SK-N-SH (cell line): ENCODE measurements around the gene ANKRD33B. TPM values are rescaled to one million over a fixed set of nuclear protein-coding genes. Genes with fewer than 3 reads are reported as not detected.

Experiments used
- CTCF ChIA-PET: fragments of 300-600, 350-600 bp; formaldehyde crosslinking; extraction: SDS; loops from one replicate; lab custom pipeline; 2021; lab: Yijun Ruan, JAX
- POLR2A ChIA-PET: fragments of 350-600 bp; sonication (Branson Sonifier 250); formaldehyde crosslinking; extraction: SDS; loops from one replicate; lab custom pipeline; 2020; ENCODE audit warnings: antibody characterized with exemption, inconsistent platforms; lab: Yijun Ruan, JAX
- DNase-seq: peaks from one replicate; pipeline ENCODE4 v3.0.0; 2012
- H2AFZ ChIP-seq: fragments of 200-600 bp; sonication (generic); 2 replicates; pipeline ENCODE4 v1.8.1; 2016; ENCODE audit warnings: antibody characterized with exemption, mild to moderate bottlenecking, low read depth
- H3F3A ChIP-seq: fragments of 200-600 bp; sonication (generic); replicated peaks from 2 replicates; pipeline ENCODE3; 2016; ENCODE audit warnings: antibody characterized with exemption, mild to moderate bottlenecking; ENCODE audit not compliant: insufficient read depth
- H3K27ac ChIP-seq, 2 experiments: fragments of 200-500 bp in 1 of 2; fragments of 200-600 bp in 1 of 2; sonication (Bioruptor generic) in 1 of 2; sonication (generic), shearing (Covaris generic) in 1 of 2; 2 replicates each; pipeline versions ENCODE4 v1.5.1 to v1.6.1; 2014 to 2016; ENCODE audit warnings: low read depth in 2 of 2, inconsistent platforms in 1 of 2, low read length in 1 of 2, mild to moderate bottlenecking in 1 of 2, mixed read lengths in 1 of 2
- H3K27me3 ChIP-seq: fragments of 200-600 bp; sonication (generic), shearing (Covaris generic); 2 replicates; pipeline ENCODE4 v1.6.1; 2016; ENCODE audit warnings: mixed run types; ENCODE audit not compliant: insufficient read depth
- H3K36me3 ChIP-seq, 2 experiments: fragments of 200-500 bp in 1 of 2; fragments of 200-600 bp in 1 of 2; sonication (Bioruptor generic) in 1 of 2; sonication (generic) in 1 of 2; replicated peaks in 1 of 2; 2 replicates each; pipeline versions ENCODE3 to v1.5.1; 2014 to 2016; ENCODE audit warnings: low read length in 1 of 2, mild to moderate bottlenecking in 1 of 2; ENCODE audit not compliant: insufficient read depth in 2 of 2, control insufficient read depth in 1 of 2
- H3K4me1 ChIP-seq, 2 experiments: fragments of 200-500 bp in 1 of 2; fragments of 200-600 bp in 1 of 2; sonication (Bioruptor generic) in 1 of 2; sonication (generic), shearing (Covaris generic) in 1 of 2; 2 replicates each; pipeline versions ENCODE4 v1.5.1 to v1.6.1; 2014 to 2016; ENCODE audit warnings: low read depth in 1 of 2, low read length in 1 of 2, mixed run types in 1 of 2; ENCODE audit not compliant: insufficient read depth in 2 of 2, control insufficient read depth in 1 of 2
- H3K4me2 ChIP-seq: fragments of 200-600 bp; sonication (generic), shearing (Covaris generic); 2 replicates; pipeline ENCODE4 v1.6.1; 2017; ENCODE audit warnings: mixed run types
- H3K4me3 ChIP-seq, 2 experiments: fragments of 200-500 bp in 1 of 2; fragments of 200-600 bp in 1 of 2; sonication (Bioruptor generic) in 1 of 2; sonication (generic), shearing (Covaris generic) in 1 of 2; 2 replicates each; pipeline versions ENCODE4 v1.5.1 to v1.8.1; 2014 to 2016; ENCODE audit warnings: low read depth in 2 of 2, inconsistent platforms in 1 of 2, low read length in 1 of 2, mild to moderate bottlenecking in 1 of 2, mixed read lengths in 1 of 2, moderate library complexity in 1 of 2
- H3K79me2 ChIP-seq: fragments of 200-600 bp; sonication (generic); 2 replicates; pipeline ENCODE4 v1.8.1; 2017; ENCODE audit warnings: mild to moderate bottlenecking; ENCODE audit not compliant: insufficient read depth
- H3K9ac ChIP-seq: fragments of 200-600 bp; sonication (generic); 2 replicates; pipeline ENCODE4 v1.6.1; 2017; ENCODE audit warnings: mixed run types
- H3K9me2 ChIP-seq: fragments of 200-600 bp; sonication (generic); 2 replicates; pipeline ENCODE4 v1.6.1; 2017; ENCODE audit warnings: mixed run types
- H3K9me3 ChIP-seq: fragments of 200-600 bp; sonication (generic); 2 replicates; pipeline ENCODE4 v1.6.1; 2017; ENCODE audit warnings: mixed run types, mild to moderate bottlenecking, moderate library complexity
- H4K20me1 ChIP-seq: fragments of 200-600 bp; sonication (generic); 2 replicates; pipeline ENCODE4 v1.6.1; 2017; ENCODE audit warnings: mild to moderate bottlenecking, mixed run types; ENCODE audit not compliant: insufficient read depth
- ELF1 ChIP-seq: IDR thresholded peaks from 2 replicates; pipeline ENCODE4 v1.4.0; 2012
- FOSL2 ChIP-seq: IDR thresholded peaks from 2 replicates; pipeline ENCODE4 v1.4.0; 2012; ENCODE audit warnings: low read depth, mild to moderate bottlenecking, moderate library complexity, borderline replicate concordance
- FOXJ3 ChIP-seq: sonication (generic); formaldehyde crosslinking; IDR thresholded peaks from 2 replicates; pipeline ENCODE4 v1.5.1; 2020; ENCODE audit warnings: mild to moderate bottlenecking, missing genetic modification reagents
- FOXM1 ChIP-seq: IDR thresholded peaks from 2 replicates; pipeline ENCODE4 v1.4.0; 2012; ENCODE audit warnings: low read depth, mild to moderate bottlenecking
- MEF2A ChIP-seq: IDR thresholded peaks from 2 replicates; pipeline ENCODE4 v1.4.0; 2012; ENCODE audit warnings: low read depth, borderline replicate concordance
- MXI1 ChIP-seq: IDR thresholded peaks from 2 replicates; pipeline ENCODE4 v1.6.1; 2012; ENCODE audit warnings: mild to moderate bottlenecking, low read depth, low read length, improper control_type of control experiment
- NFIC ChIP-seq: IDR thresholded peaks from 2 replicates; pipeline ENCODE4 v1.4.0; 2012; ENCODE audit warnings: borderline replicate concordance
- NRF1 ChIP-seq: IDR thresholded peaks from 2 replicates; pipeline ENCODE4 v1.6.1; 2012; ENCODE audit warnings: low read depth, mild to moderate bottlenecking, low read length
- POLR2AphosphoS5 ChIP-seq: IDR thresholded peaks from 2 replicates; pipeline ENCODE4 v1.6.1; 2012; ENCODE audit warnings: low read depth, low read length
- RFX5 ChIP-seq: IDR thresholded peaks from 2 replicates; pipeline ENCODE4 v1.6.1; 2012; ENCODE audit warnings: mild to moderate bottlenecking, improper control_type of control experiment, low read length
- RXRA ChIP-seq: IDR thresholded peaks from 2 replicates; pipeline ENCODE4 v1.4.0; 2012; ENCODE audit warnings: low read depth, mild to moderate bottlenecking, borderline replicate concordance
- SIN3A ChIP-seq: IDR thresholded peaks from 2 replicates; pipeline ENCODE4 v1.6.1; 2012; ENCODE audit warnings: low read depth, mild to moderate bottlenecking, low read length, moderate library complexity, borderline replicate concordance
- SMC3 ChIP-seq: IDR thresholded peaks from 2 replicates; pipeline ENCODE4 v1.6.1; 2012; ENCODE audit warnings: low read depth, low read length, improper control_type of control experiment
- TCF12 ChIP-seq: IDR thresholded peaks from 2 replicates; pipeline ENCODE4 v1.4.0; 2012
- TEAD4 ChIP-seq: IDR thresholded peaks from 2 replicates; pipeline ENCODE4 v1.4.0; 2012; ENCODE audit warnings: mild to moderate bottlenecking, borderline replicate concordance; ENCODE audit not compliant: insufficient read depth
- YY1 ChIP-seq: IDR thresholded peaks from 2 replicates; pipeline ENCODE4 v1.4.0; 2012; ENCODE audit warnings: low read depth, mild to moderate bottlenecking
- WGBS: methylation state at CpG from one replicate; pipeline ENCODE4 v1.1.6; 2017; ENCODE audit warnings: low lambda C conversion rate; 5-methylcytosine and 5-hydroxymethylcytosine counted together
- polyA plus RNA-seq, 3 experiments: library from polyadenylated mRNA; depleted of rRNA; stranded (reverse); fragments of >200 nt; gene quantifications; 2 replicates each; pipeline ENCODE4 v1.2.3, GENCODE V29; 2012
- TF ChIP-seq, protein P1 (sequence below): fragments of 150-350 bp; IDR thresholded peaks from 2 replicates; pipeline ENCODE4 v1.6.1; 2016; ENCODE audit warnings: mild to moderate bottlenecking, low read depth, low read length
- TF ChIP-seq, protein P2 (sequence below): IDR thresholded peaks from 2 replicates; pipeline ENCODE4 v1.4.0; 2012; ENCODE audit warnings: low read depth, borderline replicate concordance
- TF ChIP-seq, protein P3 (sequence below): IDR thresholded peaks from 2 replicates; pipeline ENCODE4 v1.4.0; 2012; ENCODE audit warnings: low read depth, borderline replicate concordance
- TF ChIP-seq, protein P4 (sequence below): IDR thresholded peaks from 2 replicates; pipeline ENCODE4 v1.4.0; 2012; ENCODE audit warnings: low read depth

Gene ANKRD33B
- polyA plus RNA-seq, 1 of the 3 experiments (the other 2 are of a cell fraction): 1.8 TPM

DNA sequence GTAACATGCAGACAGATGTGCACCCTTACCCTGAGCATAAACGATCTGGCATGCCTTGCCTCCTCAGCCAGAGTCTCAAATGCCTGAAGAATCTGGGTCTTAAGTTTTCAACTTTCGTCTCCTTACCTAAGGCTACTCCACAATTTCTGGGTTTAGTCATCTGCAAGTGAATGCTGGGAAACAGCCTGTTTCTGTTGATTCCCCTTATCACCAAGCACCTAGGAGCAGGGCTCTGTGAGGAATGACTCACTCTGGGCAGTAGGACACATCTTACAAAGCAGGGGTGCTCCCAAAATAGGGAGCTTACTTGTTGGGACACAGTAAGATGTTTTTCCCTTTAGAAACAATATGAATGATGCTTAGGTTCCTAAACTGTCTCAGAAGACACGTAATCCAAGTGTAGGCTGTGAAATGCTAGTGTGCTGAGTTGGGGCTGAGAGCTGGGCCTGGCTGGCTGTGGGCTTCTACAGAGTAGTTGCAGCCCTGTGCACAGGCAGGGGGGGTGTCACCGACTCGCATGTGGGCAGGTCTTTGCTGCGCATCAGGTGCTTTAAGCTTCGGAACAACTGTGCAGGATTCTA lies 139.1 kb downstream of the ANKRD33B start:
- CTCF ChIA-PET: interaction anchor here (0.9 to 3.7 kb wide), 6 partner anchors 8 to 156 kb away, joined by 3 to 25 read pairs (median 8); no protein-coding TSS in a partner anchor
- Histone ChIP-seq H2AFZ (no peak overlapping the region), H3K36me3 (peaks cover 0 to 4% of the 10 kb centered on the region in 2 experiments), H3K27ac (peak overlapping the region in 1 of 2 experiments; percentile 57; a peak in 2 of 4 replicates), H3F3A (peaks cover 23% of the 10 kb centered on the region), H3K79me2 (peaks cover 46% of the 10 kb centered on the region), H4K20me1 (peaks cover 16% of the 10 kb centered on the region), H3K9me2 (no peaks in the 10 kb centered on the region), H3K9me3 (no peaks in the 10 kb centered on the region), H3K4me3 (no peak overlapping the region), H3K4me1 (peaks cover 16 to 34% of the 10 kb centered on the region in 2 experiments; a peak in 3 of 4 replicates), H3K9ac (no peak overlapping the region), H3K27me3 (no peaks in the 10 kb centered on the region), H3K4me2 (0 out of 2 replicates have a peak overlapping the region, but pooled peaks have one; percentile 34)
- POLR2A ChIA-PET: no interaction called here
- 85% methylated on average over 7 of the region's 7 CpGs for WGBS
- no peak for TF ChIP-seq TEAD4
- TF ChIP-seq POLR2AphosphoS5: no peak
- TF ChIP-seq, protein P1, sequence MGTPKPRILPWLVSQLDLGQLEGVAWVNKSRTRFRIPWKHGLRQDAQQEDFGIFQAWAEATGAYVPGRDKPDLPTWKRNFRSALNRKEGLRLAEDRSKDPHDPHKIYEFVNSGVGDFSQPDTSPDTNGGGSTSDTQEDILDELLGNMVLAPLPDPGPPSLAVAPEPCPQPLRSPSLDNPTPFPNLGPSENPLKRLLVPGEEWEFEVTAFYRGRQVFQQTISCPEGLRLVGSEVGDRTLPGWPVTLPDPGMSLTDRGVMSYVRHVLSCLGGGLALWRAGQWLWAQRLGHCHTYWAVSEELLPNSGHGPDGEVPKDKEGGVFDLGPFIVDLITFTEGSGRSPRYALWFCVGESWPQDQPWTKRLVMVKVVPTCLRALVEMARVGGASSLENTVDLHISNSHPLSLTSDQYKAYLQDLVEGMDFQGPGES: no peak
- TF ChIP-seq, protein P2, sequence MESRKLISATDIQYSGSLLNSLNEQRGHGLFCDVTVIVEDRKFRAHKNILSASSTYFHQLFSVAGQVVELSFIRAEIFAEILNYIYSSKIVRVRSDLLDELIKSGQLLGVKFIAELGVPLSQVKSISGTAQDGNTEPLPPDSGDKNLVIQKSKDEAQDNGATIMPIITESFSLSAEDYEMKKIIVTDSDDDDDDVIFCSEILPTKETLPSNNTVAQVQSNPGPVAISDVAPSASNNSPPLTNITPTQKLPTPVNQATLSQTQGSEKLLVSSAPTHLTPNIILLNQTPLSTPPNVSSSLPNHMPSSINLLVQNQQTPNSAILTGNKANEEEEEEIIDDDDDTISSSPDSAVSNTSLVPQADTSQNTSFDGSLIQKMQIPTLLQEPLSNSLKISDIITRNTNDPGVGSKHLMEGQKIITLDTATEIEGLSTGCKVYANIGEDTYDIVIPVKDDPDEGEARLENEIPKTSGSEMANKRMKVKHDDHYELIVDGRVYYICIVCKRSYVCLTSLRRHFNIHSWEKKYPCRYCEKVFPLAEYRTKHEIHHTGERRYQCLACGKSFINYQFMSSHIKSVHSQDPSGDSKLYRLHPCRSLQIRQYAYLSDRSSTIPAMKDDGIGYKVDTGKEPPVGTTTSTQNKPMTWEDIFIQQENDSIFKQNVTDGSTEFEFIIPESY: no peak
- TF ChIP-seq NFIC: no peak
- no peak for TF ChIP-seq MXI1
- TF ChIP-seq FOXJ3: no peak
- TF ChIP-seq FOXM1: no peak
- no peak for TF ChIP-seq MEF2A
- TF ChIP-seq RXRA: no peak
- TF ChIP-seq TCF12: no peak
- no peak for TF ChIP-seq SMC3
- TF ChIP-seq, protein P3, sequence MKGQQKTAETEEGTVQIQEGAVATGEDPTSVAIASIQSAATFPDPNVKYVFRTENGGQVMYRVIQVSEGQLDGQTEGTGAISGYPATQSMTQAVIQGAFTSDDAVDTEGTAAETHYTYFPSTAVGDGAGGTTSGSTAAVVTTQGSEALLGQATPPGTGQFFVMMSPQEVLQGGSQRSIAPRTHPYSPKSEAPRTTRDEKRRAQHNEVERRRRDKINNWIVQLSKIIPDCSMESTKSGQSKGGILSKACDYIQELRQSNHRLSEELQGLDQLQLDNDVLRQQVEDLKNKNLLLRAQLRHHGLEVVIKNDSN: no peak
- TF ChIP-seq RFX5: no peak
- DNase-seq: no peak

DNA sequence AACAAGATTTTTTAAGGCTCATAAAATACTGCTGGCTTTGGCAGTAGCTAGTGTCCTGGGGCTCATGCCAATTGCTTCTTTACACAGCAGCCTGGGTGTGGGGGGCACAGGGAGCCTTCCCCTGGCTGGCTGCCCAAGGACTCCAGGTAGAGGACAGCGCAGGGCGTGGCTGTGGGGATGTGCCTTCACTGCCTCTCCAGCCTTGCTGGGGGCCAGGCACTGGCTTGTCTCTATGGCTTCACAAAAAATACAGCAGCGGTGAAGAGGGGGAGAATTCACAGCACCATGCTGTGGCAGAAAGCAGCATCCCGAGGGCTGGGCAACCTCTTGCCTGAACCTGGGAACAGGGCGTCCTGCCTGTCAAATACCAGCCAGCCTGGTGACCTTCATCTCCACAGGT lies 139.8 kb downstream of the ANKRD33B start:
- 93% methylated on average over 4 of the region's 5 CpGs for WGBS
- Histone ChIP-seq H2AFZ (no peak overlapping the region), H3K27ac (no peak overlapping the region), H3K4me3 (no peak overlapping the region), H3K79me2 (peaks cover 44% of the 10 kb centered on the region), H3K27me3 (no peaks in the 10 kb centered on the region), H3K4me2 (no peak overlapping the region), H3K36me3 (peaks cover 0 to 4% of the 10 kb centered on the region in 2 experiments), H3K9ac (no peak overlapping the region), H4K20me1 (peaks cover 16% of the 10 kb centered on the region), H3F3A (peaks cover 29% of the 10 kb centered on the region), H3K9me2 (no peaks in the 10 kb centered on the region), H3K9me3 (no peaks in the 10 kb centered on the region), H3K4me1 (peaks cover 14 to 34% of the 10 kb centered on the region in 2 experiments; a peak in 3 of 4 replicates)
- DNase-seq: no peak
- POLR2A ChIA-PET: no interaction called here
- CTCF ChIA-PET: interaction anchor here (1.1 to 1.7 kb wide), 2 partner anchors 9 to 251 kb away, joined by 3 to 10 read pairs; no protein-coding TSS in a partner anchor
- TF ChIP-seq ELF1: no peak
- no peak for TF ChIP-seq FOSL2
- no peak for TF ChIP-seq FOXJ3
- TF ChIP-seq, protein P3: no peak
- no peak for TF ChIP-seq SIN3A
- no peak for TF ChIP-seq NRF1
- no peak for TF ChIP-seq YY1
- TF ChIP-seq, protein P4, sequence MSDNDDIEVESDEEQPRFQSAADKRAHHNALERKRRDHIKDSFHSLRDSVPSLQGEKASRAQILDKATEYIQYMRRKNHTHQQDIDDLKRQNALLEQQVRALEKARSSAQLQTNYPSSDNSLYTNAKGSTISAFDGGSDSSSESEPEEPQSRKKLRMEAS: no peak
